A673 (cell line): ENCODE data around the gene GRAPL.
"Not testable (repeated sequence)": the region's sequence is repeated elsewhere in the genome, so short reads cannot be mapped to it uniquely, and the experiment has no call there.

Experiments used
- CTCF ChIP-seq: fragments of 300-800, 200-600 bp; sonication (generic); conservative IDR thresholded peaks from 2 replicates; pipeline ENCODE4 v1.5.1; 2017; ENCODE audit warnings: low read depth, mild to moderate bottlenecking, antibody characterized with exemption, low read length, moderate library complexity, mixed read lengths
- EZH2 ChIP-seq: fragments of 200-600 bp; sonication (generic); IDR thresholded peaks from 2 replicates; pipeline ENCODE4 v1.6.1; 2017; ENCODE audit warnings: borderline replicate concordance, low read depth, mild to moderate bottlenecking, mixed read lengths, antibody characterized with exemption, low read length; ENCODE audit not compliant: poor library complexity, severe bottlenecking

DNA sequence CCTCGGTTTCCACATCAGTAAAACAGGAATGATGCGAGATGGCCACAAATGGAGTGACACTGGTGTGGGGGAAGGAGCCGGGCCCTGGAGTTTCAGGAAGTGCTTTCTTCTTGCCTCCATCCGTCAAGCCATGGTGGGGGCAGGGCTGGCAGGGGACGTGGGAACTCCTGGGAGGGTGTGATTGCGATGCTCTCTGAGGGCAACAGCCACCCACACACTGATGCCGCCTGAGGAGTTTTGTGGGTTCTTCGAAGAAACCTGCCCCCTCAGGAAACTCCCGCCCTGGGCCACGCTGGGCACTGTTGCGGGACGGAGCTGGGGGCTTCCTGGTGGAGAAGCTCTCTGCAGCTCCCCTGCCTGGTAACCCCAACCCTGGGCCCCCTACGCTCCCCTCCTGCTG, 8.0 kb downstream of the GRAPL start:
- not testable (repeated sequence) for TF ChIP-seq EZH2, CTCF
